Body of pancreas (tissue), 4 donors: ENCODE data around the gene BICD1.

Experiments used
- POLR2A ChIP-seq, 3 donors: fragments of 450-650 bp; IDR thresholded peaks; one replicate each; pipeline ENCODE4 v1.6.1; 2016; ENCODE audit warnings: antibody characterized with exemption in 3 of 3, mild to moderate bottlenecking in 2 of 3
- TF ChIP-seq, protein P1 (sequence below), 7 experiments: fragments of 450-650 bp in 4 of 7; fragments of 200-600 bp in 3 of 7; sonication (generic) in 3 of 7; IDR thresholded peaks; one replicate each; pipeline ENCODE4 v1.5.1; 2016 to 2019; ENCODE audit warnings: antibody characterized with exemption in 7 of 7

DNA sequence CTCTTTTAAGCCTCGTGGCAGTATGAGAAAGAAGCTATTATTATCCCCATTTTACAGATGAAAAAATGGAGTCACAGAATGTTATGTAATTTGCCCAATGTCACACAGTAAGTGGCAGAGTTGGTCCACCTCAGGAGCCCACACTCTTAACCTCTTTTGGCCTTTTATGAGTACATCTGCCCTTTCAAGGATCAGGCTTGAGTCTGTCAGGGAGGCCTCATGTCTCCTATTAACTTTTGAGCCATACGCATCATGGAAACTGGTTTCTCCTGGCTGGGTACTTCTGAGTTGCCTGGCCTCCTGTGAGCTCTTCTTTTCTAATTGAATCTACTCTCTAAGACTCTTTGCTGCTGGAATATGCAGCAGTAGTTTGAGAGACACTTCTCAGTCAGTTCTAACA, 101.7 kb downstream of the BICD1 start:
- TF ChIP-seq, protein P1, sequence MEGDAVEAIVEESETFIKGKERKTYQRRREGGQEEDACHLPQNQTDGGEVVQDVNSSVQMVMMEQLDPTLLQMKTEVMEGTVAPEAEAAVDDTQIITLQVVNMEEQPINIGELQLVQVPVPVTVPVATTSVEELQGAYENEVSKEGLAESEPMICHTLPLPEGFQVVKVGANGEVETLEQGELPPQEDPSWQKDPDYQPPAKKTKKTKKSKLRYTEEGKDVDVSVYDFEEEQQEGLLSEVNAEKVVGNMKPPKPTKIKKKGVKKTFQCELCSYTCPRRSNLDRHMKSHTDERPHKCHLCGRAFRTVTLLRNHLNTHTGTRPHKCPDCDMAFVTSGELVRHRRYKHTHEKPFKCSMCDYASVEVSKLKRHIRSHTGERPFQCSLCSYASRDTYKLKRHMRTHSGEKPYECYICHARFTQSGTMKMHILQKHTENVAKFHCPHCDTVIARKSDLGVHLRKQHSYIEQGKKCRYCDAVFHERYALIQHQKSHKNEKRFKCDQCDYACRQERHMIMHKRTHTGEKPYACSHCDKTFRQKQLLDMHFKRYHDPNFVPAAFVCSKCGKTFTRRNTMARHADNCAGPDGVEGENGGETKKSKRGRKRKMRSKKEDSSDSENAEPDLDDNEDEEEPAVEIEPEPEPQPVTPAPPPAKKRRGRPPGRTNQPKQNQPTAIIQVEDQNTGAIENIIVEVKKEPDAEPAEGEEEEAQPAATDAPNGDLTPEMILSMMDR (IDR thresholded peaks at IDR 0.05): no peak
- TF ChIP-seq POLR2A (IDR thresholded peaks at IDR 0.05): no peak
